HG03103 (cell line): ENCODE results near the gene RAET1G.

Experiments
- ATAC-seq: cut with Tn5 transposase; IDR thresholded peaks from one replicate; pipeline ENCODE4 v1.9.1; 2021; ENCODE audit warnings: low read depth; ENCODE audit not compliant: unreplicated experiment

Gene RAET1G

GRCh38 chr6:149871182-149871581 is 51.7 kb downstream of the RAET1G start:
- ATAC-seq: no peak

GRCh38 chr6:149869275-149869892 is 53.5 kb downstream of the RAET1G start:
- ATAC-seq: no peak

GRCh38 chr6:149867876-149868640 is 54.9 kb downstream of the RAET1G start:
- ATAC-seq: no peak
